GM23338 (cell line): Measurements from ENCODE around the gene SNHG17.

Experiments
- CREB1 ChIP-seq: fragments of 250-450 bp; sonication (Bioruptor Pico); IDR thresholded peaks from 2 replicates; pipeline ENCODE4 v1.5.0; 2020; ENCODE audit warnings: low read depth, mild to moderate bottlenecking, moderate library complexity
- ETS1 ChIP-seq: IDR thresholded peaks from 2 replicates; pipeline ENCODE4 v1.6.1; 2016; ENCODE audit warnings: antibody characterized with exemption
- EZH2 ChIP-seq: fragments of 200-600 bp; sonication (generic); IDR thresholded peaks from one replicate; pipeline ENCODE4 v1.8.0; 2017; ENCODE audit warnings: antibody characterized with exemption, mild to moderate bottlenecking, low read depth; ENCODE audit not compliant: unreplicated experiment
- EZH2phosphoT487 ChIP-seq: fragments of 200-600 bp; sonication (generic); IDR thresholded peaks from one replicate; pipeline ENCODE4 v1.8.1; 2018; ENCODE audit warnings: antibody characterized with exemption; ENCODE audit not compliant: unreplicated experiment
- POLR2AphosphoS5 ChIP-seq: IDR thresholded peaks from 2 replicates; pipeline ENCODE4 v1.6.1; 2016; ENCODE audit warnings: antibody characterized with exemption, low read depth
- ZNF114 ChIP-seq: fragments of 250-450 bp; sonication (Bioruptor Pico); IDR thresholded peaks from 2 replicates; pipeline ENCODE4 v1.5.0; 2020; ENCODE audit warnings: mild to moderate bottlenecking, moderate library complexity
- TF ChIP-seq, protein P1 (sequence below), 2 experiments: fragments of 200-600 bp in 1 of 2; sonication (generic) in 1 of 2; conservative IDR thresholded peaks; 2 replicates each; pipeline versions ENCODE4 v1.5.1 to v1.6.1; 2016 to 2017; ENCODE audit warnings: antibody characterized with exemption in 2 of 2, low read depth in 2 of 2, mild to moderate bottlenecking in 2 of 2, moderate library complexity in 1 of 2
- TF ChIP-seq, protein P2 (sequence below): IDR thresholded peaks from one replicate; pipeline ENCODE4 v1.6.1; 2018; ENCODE audit warnings: antibody characterized with exemption; ENCODE audit not compliant: unreplicated experiment

DNA sequence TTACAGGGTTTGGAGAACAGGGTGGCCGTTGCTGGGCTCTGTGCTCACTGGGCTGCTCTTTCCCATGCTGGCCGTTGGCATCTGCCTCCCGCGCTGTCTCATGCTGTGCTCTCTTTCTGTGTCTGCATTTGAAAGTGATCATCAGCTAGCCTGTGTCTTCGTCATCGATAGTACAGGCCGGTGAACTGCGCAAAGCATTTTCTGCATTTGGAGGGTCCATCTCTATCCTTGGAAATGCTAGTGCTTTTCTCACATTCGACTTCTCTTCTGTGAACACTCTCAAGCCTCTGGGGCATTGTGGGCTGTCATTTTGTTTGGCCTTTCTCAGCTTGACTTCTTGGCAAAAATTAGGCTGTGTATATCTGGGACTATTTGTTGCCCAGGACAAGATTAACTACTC lies 6.8 kb upstream of the SNHG17 start:
- TF ChIP-seq, protein P1, sequence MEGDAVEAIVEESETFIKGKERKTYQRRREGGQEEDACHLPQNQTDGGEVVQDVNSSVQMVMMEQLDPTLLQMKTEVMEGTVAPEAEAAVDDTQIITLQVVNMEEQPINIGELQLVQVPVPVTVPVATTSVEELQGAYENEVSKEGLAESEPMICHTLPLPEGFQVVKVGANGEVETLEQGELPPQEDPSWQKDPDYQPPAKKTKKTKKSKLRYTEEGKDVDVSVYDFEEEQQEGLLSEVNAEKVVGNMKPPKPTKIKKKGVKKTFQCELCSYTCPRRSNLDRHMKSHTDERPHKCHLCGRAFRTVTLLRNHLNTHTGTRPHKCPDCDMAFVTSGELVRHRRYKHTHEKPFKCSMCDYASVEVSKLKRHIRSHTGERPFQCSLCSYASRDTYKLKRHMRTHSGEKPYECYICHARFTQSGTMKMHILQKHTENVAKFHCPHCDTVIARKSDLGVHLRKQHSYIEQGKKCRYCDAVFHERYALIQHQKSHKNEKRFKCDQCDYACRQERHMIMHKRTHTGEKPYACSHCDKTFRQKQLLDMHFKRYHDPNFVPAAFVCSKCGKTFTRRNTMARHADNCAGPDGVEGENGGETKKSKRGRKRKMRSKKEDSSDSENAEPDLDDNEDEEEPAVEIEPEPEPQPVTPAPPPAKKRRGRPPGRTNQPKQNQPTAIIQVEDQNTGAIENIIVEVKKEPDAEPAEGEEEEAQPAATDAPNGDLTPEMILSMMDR (conservative IDR thresholded peaks at IDR 0.05; ENCODE audit: low read depth in 2 of 2): no peak
- TF ChIP-seq POLR2AphosphoS5 (no peak), EZH2 (no peak), ETS1 (no peak), EZH2phosphoT487 (no peak), CREB1 (CRISPR knock-in tag) (no peak), ZNF114 (CRISPR knock-in tag) (no peak)
- TF ChIP-seq, protein P2, sequence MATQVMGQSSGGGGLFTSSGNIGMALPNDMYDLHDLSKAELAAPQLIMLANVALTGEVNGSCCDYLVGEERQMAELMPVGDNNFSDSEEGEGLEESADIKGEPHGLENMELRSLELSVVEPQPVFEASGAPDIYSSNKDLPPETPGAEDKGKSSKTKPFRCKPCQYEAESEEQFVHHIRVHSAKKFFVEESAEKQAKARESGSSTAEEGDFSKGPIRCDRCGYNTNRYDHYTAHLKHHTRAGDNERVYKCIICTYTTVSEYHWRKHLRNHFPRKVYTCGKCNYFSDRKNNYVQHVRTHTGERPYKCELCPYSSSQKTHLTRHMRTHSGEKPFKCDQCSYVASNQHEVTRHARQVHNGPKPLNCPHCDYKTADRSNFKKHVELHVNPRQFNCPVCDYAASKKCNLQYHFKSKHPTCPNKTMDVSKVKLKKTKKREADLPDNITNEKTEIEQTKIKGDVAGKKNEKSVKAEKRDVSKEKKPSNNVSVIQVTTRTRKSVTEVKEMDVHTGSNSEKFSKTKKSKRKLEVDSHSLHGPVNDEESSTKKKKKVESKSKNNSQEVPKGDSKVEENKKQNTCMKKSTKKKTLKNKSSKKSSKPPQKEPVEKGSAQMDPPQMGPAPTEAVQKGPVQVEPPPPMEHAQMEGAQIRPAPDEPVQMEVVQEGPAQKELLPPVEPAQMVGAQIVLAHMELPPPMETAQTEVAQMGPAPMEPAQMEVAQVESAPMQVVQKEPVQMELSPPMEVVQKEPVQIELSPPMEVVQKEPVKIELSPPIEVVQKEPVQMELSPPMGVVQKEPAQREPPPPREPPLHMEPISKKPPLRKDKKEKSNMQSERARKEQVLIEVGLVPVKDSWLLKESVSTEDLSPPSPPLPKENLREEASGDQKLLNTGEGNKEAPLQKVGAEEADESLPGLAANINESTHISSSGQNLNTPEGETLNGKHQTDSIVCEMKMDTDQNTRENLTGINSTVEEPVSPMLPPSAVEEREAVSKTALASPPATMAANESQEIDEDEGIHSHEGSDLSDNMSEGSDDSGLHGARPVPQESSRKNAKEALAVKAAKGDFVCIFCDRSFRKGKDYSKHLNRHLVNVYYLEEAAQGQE: no peak
